Endometrial microvascular endothelial cells (primary cell): ENCODE data around the gene BBS4. TPM values are rescaled to one million over a fixed set of nuclear protein-coding genes. Genes with fewer than 3 reads are reported as not detected.

Experiments used
- in situ Hi-C: cut with HindIII; loops from 2 replicates; pipeline ENCODE4 v1.10.0; 2017; ENCODE audit warnings: low sequenced_read_pairs, low pct_unique_long_range_greater_than_20kb; ENCODE audit errors: inconsistent ontology term
- total RNA-seq: library from RNA; depleted of rRNA; stranded (reverse); fragments of >200 nt; gene quantifications from one replicate; pipeline ENCODE4 v1.2.3, GENCODE V29; 2015; ENCODE audit errors: inconsistent ontology term

BBS4 gene
- total RNA-seq, 1 donor from 2014 or later, result 5.6 TPM

- in situ Hi-C loops, result no loop called here
These were observed 99.8 kb downstream of the BBS4 start for GRCh38 chr15:72785841-72786240.

GRCh38 chr15:72786242-72786641 lies 100.2 kb downstream of the BBS4 start:
- in situ Hi-C loops, result no loop called here

GRCh38 chr15:72786676-72787345 lies 100.8 kb downstream of the BBS4 start:
- in situ Hi-C loops, result no loop called here

GRCh38 chr15:72787526-72787925 lies 101.5 kb downstream of the BBS4 start:
- in situ Hi-C loops, result no loop called here

Other genes starting within 250 kb of the BBS4 start
- gene ARIH1, start 211.9 kb upstream of the BBS4 start, total RNA-seq, result 24.1 TPM
- gene GOLGA6B, start 31.5 kb upstream of the BBS4 start, total RNA-seq, result not detected
- not detected for gene HIGD2B, start within 50 bp of the BBS4 start, total RNA-seq
- gene ADPGK, start 97.6 kb downstream of the BBS4 start, total RNA-seq, result 63.9 TPM